ENCODE results near the gene MICAL3.
A peak's percentile ranks its signal among the peaks of the same experiment; 100 is the strongest.
"Not testable (repeated sequence)": the region's sequence is repeated elsewhere in the genome, so short reads cannot be mapped to it uniquely, and the experiment has no call there.

MICAL3 gene

GRCh38 chr22:18032455-18033101 lies 8.2 kb upstream of the MICAL3 start:
- DNase-seq (ENCODE audit: low read depth in 4 of 4, low spot score in 1 of 4): no peak

DNA sequence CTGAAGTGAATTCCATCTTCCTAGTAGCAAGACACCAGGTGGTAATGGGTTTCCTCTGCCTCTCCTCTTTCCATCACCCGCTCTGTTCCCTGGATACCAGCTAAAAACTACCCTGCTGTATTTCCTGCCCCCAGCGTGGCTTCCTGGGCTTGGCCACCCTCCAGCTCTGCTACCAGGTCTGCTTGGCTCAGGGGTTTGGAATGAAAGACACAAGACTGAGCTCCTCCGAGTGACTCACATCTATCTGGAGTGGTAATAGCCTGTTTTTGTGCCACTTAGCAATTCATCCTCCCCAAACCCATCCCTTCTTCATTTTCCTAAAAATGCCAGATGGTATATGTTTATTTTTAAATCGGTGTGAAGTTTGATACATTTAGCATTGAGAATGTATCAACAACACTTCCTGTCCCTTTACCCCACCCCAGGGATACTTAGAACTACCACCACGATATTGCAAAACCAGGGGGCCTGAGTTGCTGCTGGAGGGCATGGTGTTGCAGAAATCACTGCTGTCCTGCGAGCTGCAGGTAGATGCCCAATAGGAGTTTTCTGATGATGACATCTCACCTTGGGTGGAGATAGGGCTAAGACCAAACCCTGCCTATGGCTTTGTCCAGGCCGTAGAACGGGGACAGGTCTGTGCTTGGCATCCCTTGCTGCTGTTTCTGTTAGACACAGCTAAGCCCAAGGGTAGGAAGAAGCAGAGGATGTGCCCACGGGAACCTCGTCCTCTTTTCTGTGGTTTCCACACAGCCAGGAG lies 7.5 kb upstream of the MICAL3 start:
- DNase-seq (ENCODE audit: low read depth in 4 of 4, low spot score in 1 of 4): no peak

DNA sequence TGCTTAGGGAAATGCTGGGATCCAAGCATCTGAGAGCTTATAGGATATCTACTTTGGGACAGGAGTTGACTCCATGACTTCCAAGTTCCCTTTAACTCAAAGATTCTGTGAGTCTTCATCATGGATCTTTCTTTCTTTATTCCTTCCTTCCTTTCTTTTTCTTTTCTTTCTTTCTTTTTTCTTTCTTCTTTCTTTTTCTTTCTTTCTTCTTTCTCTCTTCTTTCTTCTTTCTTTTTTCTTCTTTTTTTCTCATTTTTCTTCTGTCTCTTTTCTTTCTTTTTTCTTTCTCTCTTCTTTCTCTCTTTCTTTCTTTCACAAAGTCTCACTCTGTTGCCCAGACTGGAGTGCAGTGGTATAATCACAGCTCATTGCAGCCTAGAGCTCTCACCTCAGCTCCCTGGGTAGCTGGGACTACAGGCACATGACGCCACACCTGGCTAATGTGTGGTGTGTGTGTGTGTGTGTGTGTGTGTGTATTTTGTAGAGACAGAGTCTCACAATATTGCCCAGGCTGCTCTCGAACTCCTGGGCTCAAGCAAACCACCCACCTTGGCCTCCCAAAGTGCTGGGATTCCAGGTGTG lies 5.4 kb upstream of the MICAL3 start:
- DNase-seq (ENCODE audit: low read depth in 4 of 4, low spot score in 1 of 4): no peak

GRCh38 chr22:18028817-18029527 lies 4.6 kb upstream of the MICAL3 start:
- no peak for DNase-seq (ENCODE audit: low read depth in 4 of 4, low spot score in 1 of 4)

- DNase-seq (ENCODE audit: low read depth in 4 of 4, low spot score in 1 of 4): not testable (repeated sequence)
Observed at GRCh38 chr22:18025898-18026297, 1.5 kb upstream of the MICAL3 start.

- no peak for DNase-seq (ENCODE audit: low read depth in 4 of 4, low spot score in 1 of 4)
Observed at GRCh38 chr22:18024956-18025720, 777 bp upstream of the MICAL3 start.

GRCh38 chr22:18023509-18024275 lies 669 bp downstream of the MICAL3 start:
- DNase-seq (ENCODE audit: low read depth in 4 of 4, low spot score in 1 of 4): peak in 2 of 4 experiments; percentile 11 to 12

DNA sequence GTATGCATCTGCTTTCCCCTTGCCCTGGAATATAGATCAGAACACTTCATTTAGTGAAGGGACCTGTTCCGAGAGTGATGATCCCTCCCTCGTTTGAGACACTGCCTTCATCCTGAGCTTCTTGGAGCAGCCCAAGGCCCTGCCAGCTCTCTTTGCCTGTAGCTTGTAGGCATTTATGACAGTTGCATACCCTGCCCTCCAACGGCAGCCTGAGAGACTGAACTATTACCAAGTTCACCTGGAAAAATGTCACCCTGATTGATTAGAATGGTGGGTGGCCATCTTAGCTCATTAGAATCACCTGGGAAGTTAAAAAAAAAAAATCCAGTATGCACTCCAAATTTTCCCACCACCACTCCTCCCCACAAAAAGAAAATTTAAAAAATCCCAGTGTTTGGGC lies 1.5 kb downstream of the MICAL3 start:
- no peak for DNase-seq (ENCODE audit: low read depth in 4 of 4, low spot score in 1 of 4)

- no peak for DNase-seq (ENCODE audit: low read depth in 4 of 4, low spot score in 1 of 4)
Observed at GRCh38 chr22:18021431-18021830, 2.9 kb downstream of the MICAL3 start.

- not testable (repeated sequence) for DNase-seq (ENCODE audit: low read depth in 4 of 4, low spot score in 1 of 4)
Observed at GRCh38 chr22:18020743-18021142, 3.6 kb downstream of the MICAL3 start.

DNA sequence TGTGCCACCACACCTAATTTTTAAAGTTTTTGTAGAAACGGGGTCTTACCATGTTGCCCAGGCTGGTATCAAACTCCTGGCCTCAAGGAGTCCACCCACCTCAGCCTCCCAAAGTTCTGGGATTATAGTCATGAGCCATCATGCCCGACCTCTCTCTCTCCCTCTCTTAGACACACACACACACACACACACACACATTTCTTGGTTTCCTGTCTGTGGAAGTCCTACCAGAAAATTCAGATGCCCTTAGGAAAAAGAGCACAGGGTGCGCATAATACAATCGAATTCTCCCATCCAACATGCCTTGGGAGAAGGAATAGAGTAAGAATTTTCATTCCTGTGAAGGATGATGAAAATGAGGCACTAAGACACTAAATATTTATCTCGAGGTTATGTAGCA lies 10.4 kb downstream of the MICAL3 start:
- no peak for DNase-seq (ENCODE audit: low read depth in 4 of 4, low spot score in 1 of 4)

- DNase-seq (ENCODE audit: low read depth in 4 of 4, low spot score in 1 of 4): no peak
Observed at GRCh38 chr22:18013436-18013835, 10.9 kb downstream of the MICAL3 start.

- DNase-seq (ENCODE audit: low read depth in 4 of 4, low spot score in 1 of 4): no peak
Observed at GRCh38 chr22:18012531-18012930, 11.8 kb downstream of the MICAL3 start.

GRCh38 chr22:18010266-18010665 lies 14.1 kb downstream of the MICAL3 start:
- DNase-seq (ENCODE audit: low read depth in 4 of 4, low spot score in 1 of 4): no peak

GRCh38 chr22:18008136-18008535 lies 16.2 kb downstream of the MICAL3 start:
- no peak for DNase-seq (ENCODE audit: low read depth in 4 of 4, low spot score in 1 of 4)

GRCh38 chr22:18005201-18005926 lies 19.0 kb downstream of the MICAL3 start:
- DNase-seq (ENCODE audit: low read depth in 4 of 4, low spot score in 1 of 4): no peak

DNA sequence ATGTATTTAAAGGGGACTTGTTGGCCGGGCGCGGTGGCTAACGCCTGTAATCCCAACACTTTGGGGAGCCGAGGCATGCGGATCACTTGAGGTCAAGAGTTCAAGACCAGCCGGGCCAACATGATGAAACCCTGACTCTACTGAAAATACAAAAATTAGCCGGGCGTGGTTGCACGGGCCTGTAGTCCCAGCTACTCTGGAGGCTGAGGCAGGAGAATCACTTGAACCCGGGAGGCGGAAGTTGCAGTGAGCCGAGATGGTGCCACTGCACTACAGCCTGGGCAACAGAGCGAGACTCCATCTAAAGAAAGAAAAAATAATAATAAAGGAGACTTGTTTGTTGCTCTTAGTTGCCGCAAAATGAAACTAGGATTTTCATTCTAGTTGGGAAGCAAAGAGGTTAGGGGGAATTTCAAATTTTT lies 22.5 kb downstream of the MICAL3 start:
- not testable (repeated sequence) for DNase-seq (ENCODE audit: low read depth in 4 of 4, low spot score in 1 of 4)

DNA sequence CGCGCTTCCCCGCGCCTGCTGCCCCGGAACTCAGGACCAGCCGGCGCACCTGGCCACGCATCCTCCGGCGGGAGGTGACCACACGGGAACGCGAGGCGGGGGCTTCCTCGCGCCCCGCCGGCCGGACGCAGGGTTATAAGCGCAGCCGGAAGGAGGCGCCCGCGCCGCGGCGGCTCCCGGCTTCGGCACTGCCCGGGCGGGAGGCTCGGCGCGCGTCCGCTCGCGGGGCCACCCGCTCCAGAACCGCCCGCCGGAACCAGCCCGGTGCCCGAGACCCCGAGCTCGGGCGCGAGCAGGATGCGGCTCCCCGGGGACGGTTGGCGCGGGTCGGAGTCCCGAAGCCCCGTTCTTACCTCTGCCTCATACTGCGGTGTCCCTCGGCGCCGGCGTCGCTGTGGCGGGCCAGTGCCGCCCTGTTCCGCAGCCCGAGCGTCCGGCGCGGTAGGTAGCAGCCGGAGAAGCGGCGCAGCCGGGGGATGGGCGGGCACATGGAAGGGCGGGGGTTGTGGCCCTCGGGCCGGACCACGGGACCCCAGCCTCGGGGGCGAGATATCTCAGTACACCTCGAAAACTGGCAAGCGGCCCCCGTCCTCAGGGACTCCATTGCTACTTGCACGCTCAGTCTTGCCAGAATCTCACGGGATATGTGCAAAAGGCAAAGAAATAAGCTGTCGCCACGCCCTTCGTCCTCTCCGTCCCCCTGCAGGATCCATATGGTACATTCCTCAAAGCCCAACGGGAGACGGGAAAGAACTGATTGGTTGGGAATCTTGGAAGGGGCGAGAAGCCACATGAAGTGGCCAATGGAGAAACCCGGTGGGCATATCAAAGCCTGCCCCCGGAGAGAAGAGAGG lies 23.1 kb downstream of the MICAL3 start:
- DNase-seq (ENCODE audit: low read depth in 4 of 4, low spot score in 1 of 4): peak; percentile 38 to 71 (median 51)
